Measurements from ENCODE around the gene MAPK1.
"Not testable (repeated sequence)": the region's sequence is repeated elsewhere in the genome, so short reads cannot be mapped to it uniquely, and the experiment has no call there.

MAPK1 gene

DNA sequence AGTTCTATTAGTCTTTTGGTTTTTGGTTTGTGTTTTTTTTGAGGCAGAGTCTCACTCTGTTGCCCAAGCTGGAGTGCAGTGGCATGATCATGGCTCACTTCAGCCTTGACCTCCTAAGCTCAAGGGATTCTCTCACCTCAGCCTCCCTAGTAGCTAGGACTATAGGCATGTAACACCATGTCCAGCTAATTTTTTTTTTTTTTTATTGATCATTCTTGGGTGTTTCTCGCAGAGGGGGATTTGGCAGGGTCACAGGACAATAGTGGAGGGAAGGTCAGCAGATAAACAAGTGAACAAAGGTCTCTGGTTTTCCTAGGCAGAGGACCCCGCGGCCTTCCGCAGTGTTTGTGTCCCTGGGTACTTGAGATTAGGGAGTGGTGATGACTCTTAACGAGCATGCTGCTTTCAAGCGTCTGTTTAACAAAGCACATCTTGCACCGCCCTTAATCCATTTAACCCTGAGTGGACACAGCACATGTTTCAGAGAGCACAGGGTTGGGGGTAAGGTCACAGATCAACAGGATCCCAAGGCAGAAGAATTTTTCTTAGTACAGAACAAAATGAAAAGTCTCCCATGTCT, 15.4 kb upstream of the MAPK1 start:
- not testable (repeated sequence) for DNase-seq (ENCODE audit: low read depth in 2 of 2)

DNA sequence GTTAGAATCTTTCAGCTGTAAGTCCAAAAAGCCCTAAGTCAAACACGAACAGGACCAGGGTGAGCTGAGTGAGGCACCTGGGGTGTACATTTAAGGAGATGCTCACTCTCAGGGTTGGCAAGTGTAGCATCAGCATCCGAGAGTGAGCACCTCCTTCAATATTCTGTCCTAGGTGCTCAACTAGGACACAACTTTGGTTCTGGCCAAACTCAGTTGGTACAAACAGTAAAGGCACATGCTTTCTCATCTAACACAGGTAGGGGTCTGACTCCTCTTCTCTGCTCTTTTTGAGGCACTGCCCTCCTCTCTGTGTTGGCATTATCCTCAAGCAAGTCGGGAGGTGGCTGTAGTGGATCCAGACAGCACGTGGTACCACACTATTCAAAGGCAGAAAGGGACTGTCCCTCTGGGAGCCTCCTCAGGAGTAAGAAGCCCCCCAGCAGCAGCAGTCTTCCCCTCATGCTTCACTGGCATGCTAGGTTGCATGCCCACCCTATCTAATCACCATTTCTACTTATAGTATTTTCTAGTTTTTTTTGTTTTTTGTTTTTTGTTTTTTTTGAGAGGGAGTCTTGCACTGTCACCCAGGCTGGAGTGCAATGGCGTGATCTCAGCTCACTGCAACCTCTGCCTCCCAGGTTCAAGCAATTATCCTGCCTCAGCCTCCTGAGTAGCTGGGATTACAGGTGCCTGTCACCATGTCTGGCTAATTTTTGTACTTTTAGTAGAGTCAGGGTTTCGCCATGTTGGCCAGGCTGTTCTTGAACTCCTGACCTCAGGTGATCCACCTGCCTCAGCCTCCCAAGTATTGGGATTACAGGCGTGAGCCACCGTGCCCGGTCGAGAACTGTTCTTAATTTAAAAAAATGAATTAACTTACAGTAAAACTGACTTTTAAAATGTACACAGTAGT, 14.7 kb upstream of the MAPK1 start:
- DNase-seq (ENCODE audit: low read depth in 2 of 2) = no peak

DNA sequence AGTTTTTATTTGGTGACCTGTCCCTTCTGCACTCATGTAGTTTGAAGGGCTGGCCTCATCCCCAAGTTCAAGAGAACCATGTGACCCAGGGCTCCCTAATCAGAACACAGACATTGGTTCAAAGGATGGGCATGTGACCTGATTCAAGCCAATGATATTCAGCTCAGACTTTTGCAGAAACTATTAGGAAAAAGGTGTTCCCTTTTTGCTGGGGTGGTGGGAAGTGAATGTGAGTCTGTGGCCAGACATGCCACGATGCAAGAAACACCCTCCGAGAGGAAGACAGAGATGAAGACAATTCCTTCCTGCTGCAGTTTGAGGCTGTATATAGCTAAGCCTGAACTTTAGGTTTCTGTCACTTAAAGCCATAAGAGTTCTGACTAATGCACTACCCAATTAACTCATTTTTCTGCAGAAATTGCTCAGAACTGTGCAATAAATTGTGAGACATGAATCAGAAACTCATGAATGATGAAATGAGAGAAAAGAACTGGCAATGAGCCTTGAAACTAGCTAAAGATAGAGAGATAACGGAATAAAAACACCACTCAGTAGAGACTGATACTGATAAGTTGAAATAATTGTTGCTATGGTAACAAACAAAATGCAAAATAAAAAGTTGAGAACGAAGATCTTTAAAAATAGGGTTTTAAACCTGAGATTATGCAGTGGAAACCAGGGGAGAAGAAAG, 9.2 kb upstream of the MAPK1 start:
- DNase-seq (ENCODE audit: low read depth in 2 of 2) = no peak

DNA sequence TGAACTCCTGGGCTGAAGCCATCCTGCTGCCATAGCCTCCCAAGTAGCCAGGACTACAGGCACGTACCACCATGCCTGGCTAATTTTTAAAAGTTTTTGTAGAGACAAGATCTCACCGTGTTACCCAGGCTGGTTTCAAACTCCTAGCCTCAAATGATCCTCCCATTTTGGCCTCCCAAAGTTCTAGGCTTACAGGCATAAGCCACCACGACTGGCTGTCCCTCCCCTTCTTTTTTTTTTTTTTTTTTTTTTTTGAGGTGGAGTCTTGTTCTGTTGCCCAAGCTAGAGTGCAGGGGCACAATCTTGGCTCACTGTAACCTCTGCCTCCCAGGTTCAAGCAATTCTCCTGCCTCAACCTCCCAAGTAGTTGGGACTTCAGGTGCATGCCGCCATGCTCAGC, 7.5 kb upstream of the MAPK1 start:
- not testable (repeated sequence) for DNase-seq (ENCODE audit: low read depth in 2 of 2)

DNA sequence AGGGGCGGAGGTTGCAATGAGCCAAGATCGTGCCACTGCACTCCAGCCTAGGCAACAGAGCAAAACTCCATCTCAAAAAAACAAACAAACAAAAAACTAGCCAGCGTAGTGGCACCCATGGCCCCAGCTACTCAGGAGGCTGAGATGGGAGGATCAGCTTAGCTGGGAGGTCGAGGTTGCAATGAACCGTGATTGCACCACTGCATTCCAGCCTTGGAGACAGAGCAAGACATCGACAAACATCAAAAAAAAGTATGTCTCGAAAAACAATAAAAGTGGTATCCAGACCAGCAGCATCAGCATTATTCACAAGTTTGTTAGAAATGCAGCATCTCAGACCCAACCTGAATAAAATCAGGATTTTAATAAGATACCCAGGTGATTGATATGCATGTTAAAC, 6.2 kb upstream of the MAPK1 start:
- no peak for DNase-seq (ENCODE audit: low read depth in 2 of 2)

DNA sequence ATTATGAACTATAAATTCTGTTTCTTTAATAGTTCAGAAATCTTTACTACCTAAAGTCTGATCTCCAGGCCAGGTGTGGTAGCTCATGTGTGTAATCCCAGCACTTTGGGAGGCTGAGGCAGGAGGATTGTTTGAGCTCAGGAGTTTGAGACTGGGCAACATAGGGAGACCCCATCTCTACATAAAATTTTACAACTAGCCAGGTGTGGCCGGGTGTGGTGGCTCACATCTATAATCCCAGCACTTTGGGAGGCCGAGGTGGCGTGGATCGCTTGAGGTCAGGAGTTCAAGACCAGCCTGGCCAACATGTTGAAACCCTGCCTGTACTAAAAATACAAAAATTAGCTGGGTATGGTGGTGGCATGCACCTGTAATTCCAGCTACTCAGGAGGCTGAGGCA, 5.3 kb upstream of the MAPK1 start:
- DNase-seq (ENCODE audit: low read depth in 2 of 2) = not testable (repeated sequence)

DNA sequence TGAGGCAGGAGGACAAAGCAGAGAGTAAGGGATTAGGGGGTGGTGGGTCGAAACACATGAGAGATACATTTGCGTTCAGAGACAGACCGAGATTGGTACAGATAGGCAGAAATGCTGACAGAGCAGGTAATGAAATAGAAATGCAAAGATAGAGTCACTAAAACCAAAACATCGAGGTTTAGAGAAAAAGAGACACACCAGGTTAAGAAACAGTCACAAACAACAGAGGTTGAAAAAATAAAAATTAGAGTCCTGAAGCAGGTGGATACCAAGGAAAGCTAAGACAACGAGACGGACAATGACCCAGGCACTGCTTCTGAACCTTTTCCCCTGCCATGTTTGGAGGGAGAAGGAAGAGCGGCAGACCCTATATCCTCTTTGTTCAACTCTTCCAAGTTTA, 1.2 kb upstream of the MAPK1 start:
- DNase-seq (ENCODE audit: low read depth in 2 of 2) = no peak

DNA sequence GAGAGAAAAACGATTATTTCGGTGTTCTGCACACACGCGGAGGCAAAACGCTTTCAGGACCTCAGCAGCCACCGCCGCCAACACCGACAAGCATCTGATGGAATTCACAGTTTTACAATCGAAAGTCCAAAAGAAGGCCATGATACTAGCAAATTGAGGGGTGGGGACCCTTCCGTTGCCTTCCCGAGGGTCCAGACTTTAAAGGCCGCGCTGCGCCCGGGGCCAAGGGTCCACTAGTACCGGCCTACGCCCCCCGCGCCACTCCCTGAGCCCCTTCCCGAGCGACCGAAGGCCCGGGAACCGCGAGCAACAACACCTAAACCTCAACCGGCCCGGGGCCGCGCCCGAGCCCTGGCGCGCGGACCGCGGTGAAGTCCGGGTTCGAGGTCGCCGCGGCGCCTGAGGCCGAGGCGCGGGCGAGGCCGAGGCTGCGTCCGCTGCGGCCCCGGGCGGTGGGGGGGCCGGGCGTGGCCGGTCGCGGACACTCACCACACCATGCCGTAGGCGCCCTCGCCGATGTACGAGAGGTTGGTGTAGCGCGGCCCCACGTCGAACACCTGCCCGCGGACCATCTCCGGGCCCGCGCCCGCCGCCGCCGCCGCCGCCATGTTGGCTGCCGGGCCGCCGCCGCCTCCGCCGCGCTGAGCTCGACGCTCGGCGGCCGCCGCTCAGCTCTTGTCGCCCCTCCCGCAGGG, 465 bp downstream of the MAPK1 start:
- DNase-seq (ENCODE audit: low read depth in 2 of 2) = no peak

DNA sequence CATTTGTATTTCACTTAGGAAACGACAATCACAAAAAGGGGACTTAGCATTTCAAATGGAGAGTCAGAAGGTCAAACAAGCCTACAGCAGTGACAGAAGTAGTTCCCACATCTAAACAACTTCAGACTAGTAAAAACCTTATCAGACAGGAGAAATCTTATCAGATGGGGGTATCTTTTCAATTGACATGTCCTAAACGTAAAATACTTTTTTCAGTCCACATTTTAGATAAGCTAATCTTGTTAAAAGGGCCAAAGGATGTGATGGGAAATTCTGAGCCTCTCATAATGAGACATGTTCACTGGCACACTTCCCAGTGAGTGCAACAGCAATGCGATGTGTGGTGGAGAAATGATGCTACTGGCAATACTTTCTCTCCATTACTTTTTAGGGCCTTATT, 2.4 kb downstream of the MAPK1 start:
- no peak for DNase-seq (ENCODE audit: low read depth in 2 of 2)

DNA sequence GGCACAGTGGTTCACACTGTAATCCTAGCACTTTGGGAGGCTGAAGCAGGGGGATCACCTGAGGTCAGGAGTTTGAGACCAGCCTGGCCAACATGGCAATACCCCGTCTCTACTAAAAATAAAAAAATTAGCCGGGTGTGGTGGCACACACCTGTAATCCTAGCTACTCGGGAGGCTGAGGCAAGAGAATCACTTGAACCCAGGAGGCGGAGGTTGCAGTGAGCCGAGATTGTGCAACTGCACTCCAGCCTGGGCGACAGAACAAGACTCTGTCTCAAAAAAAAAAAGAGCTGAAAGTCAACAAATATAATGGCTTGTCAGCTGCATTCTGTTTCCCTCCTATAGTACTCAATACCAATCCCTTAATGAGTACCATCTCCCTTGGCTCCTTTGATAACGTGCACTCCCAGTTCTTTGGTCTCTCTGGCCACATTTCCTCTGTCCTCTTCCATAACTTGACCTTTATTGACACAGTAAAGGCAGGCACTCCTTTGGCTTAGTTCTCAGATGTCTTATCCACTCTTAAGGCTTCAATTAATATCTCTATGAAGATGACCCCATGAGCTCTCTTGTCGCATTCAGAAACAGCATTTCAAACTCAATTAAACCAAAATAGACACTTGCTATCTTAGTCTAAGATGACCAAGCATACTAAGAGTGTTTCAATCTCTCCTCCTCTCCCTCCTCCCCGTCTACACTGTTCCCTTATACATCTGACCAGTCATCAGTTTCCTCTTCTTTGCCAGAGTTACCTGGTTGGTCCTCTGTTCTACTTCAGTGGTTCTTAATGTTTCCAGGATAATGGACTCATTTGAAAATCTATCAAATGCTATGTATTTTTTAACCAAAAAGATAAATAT, 4.8 kb downstream of the MAPK1 start:
- DNase-seq (ENCODE audit: low read depth in 2 of 2) = no peak

DNA sequence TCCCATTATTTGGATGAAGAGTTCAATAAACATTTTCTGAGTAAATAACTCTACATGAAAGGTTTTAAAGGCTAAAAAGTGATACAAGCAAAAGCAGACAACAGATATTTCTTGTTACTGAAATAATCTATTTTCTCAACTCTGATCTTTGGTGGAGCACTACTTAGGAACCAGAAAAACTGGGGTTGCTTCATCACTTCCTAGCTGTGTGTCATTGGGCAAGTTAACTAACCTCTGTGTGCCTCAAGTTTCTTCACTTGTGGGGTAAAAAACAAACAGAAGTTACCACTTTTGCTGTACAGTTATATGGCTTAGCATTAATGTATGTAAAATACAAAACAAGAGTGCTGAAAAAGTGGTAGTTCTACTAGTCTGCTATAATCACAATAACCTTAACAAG, 5.6 kb downstream of the MAPK1 start:
- no peak for DNase-seq (ENCODE audit: low read depth in 2 of 2)

DNA sequence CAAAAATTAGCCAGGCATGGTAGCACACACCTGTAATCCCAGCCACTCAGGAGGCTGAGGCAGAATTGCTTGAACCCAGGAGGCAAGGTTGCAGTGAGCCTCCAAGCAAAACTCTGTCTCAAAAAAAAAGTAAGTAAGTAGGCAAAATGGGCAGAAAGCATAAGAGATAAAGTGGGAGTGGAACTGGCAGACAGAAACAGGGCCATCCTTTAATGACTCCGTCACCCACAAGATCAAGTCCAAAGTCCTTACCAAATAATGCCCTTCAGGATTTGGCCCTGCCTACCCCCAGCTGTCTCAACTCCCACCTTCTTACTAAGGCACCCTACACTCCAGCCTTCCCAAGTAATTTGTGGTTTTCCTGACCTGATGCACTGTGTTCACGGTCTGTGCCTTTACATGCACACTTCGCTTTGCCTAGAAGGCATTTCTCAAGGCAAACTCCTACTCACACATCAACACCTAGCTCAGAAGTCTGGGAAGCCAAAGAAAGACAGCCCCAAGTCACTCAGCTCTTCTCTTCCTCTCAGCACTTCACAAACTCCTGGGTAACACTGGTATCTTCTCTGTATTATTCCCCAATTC, 6.1 kb downstream of the MAPK1 start:
- no peak for DNase-seq (ENCODE audit: low read depth in 2 of 2)

DNA sequence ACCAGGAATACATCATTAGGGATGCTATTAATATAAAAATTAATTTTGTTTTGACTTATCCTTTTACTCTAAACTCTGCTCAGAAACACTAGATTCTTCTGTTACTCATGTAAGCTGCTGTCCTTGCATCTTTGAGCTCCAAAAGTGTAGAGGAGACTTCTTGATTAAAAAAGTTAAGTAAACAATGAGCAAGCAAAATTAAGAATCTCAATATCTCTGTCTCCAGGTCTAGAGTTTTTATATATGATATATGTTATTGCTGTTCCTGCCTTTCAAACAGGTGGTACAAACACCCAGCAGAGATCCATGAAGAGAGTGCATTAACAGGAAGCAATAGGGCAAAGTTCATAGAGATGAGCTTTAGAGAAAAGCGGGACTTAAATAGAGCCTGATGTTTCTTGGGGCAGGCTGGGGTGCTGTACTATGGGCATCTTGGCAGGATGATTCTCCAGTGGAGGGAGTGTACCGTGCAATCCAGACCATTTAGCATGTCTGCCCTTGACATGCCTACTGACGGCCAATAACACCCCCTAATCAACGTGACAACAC, 6.9 kb downstream of the MAPK1 start:
- no peak for DNase-seq (ENCODE audit: low read depth in 2 of 2)

DNA sequence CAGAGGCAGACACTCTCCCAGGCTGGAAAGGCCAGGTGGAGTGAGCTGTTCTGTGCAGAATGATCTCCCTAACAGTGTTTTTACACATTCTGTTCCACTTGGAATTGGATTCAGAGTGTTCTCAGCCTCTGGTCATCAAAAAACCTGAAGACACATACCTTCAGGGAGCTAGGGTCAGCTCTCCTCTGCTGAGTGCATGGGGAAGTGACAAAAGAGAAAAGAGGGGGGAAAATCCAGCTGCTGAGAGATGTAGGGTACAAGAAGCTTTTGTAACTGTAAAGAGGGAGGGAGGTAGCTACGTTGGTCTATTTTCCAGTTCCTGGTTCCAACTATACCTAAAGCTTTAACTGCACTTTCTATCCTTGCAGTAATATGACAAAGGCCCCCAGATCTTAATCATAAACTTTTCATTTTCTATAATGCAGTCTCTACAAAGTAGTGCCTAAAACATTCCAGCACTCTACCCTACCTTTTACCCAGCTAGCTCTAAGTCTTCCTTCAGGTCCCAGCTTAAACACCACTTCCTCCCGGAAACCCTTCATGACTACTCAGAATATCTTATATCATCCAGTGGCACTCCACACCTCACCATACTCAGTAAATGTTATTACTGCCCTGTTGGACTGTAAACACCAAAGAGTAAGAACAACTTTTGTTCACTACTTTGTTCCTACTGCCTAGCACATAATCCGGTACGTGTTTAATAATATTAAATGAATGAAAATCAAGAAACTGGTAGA, 9.2 kb downstream of the MAPK1 start:
- DNase-seq (ENCODE audit: low read depth in 2 of 2) = no peak

DNA sequence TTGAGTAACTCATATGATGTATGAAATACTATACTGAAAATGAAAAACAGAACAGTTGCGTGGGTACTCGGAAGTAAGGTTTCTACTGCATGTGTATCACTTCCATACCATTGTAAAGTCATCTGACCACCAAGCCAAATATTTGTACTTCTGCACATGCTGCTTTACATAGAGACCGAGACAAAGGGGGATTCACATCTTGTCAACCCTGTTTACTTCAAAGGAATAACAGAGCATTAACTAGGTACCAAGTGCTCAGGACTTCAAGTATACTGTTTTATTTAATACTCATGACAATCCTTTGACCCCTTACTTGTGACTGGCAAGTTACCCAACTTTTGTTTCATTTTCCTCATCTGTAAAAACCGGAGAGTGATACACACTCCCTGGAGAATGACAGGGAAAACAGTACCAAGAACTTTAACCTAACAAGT, 9.9 kb downstream of the MAPK1 start:
- DNase-seq (ENCODE audit: low read depth in 2 of 2) = no peak

DNA sequence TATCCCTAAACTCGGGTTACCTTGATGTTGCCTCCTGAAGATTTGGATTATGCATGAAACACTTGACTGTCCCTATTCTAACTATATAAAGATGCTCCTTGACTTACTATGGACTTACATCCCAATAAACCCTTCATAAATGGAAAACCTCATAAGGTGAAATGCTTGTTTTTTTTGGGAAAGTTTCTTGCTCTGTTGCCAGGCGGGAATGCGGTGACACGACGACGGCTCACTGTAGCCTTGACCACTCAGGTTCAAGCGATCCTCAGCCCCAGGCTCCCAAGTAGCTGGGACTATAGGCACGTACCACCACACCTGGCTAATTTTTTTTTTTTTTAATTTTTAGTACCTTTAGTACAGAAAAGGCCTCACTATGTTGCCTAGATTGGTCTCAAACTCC, 10.6 kb downstream of the MAPK1 start:
- no peak for DNase-seq (ENCODE audit: low read depth in 2 of 2)

DNA sequence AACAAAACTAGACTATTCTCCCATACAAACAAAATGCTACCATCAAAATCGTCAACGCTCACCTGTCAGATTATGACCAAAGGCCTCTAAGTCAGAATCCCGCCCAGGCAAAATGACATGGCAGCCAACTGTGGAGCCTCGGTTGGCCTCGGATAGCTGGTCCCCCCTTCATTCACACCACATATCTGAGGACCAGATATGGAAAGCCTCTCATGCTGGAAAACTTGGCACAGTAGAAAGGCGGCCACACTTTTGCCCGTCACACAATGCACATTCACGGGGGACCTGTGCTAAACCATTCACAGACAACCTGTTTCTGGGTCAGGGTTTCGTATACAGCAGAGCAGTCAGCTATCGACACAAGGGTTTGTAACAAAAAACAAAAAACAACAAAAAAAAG, 11.2 kb downstream of the MAPK1 start:
- no peak for DNase-seq (ENCODE audit: low read depth in 2 of 2)

DNA sequence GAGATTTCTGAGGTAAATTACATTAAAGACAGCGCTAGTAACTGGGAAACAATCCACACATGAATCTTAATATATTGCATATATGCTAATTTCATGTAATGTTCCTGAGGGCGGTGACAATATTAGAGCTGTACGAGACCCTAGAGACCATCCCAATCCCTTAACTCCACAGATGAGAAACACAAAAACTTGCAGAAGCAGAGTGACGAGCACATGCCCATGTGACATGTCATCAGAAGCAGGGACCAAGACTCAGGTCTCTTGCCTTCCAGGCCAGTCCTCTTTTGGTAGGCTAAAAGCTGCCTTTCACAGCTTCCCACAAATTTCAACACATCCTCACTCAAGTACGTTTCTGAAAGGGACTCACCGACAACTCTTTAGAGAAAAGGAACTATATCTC, 11.8 kb downstream of the MAPK1 start:
- DNase-seq (ENCODE audit: low read depth in 2 of 2) = no peak

DNA sequence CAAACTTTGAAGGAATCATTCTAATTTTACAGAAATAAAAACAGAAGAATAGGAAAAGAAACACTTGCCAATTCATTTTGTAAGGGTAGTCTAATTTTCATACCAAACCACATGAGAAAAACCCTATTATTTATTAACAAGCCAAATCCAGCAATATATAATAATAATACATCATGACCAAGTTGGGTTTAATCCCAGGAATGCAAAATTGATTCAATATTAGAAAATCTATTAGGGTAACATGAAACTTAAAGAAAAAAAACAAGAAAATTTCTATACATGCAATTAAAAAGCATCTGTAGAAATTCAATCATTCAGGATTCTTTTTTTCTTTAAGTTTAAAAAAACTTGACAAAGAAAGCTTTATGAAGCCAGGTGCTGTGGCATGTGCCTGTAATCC, 16.8 kb downstream of the MAPK1 start:
- no peak for DNase-seq (ENCODE audit: low read depth in 2 of 2)

DNA sequence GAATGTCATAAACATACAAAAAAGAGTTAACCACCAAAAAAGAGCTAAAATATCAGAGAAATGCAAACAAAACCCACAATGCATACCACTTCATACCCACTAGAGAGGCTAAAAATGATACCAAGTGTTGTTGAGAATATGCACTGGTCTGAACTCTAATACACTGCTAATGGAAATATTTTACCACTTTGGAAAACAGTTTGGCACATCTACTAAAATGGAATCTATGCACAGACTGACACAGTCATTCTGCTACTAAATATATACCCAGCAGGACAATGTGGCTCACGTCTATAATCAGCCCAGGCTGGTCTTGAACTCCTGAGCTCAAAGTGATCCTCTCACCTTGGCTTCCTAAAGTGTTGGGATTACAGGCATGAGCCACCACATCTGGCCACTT, 18.0 kb downstream of the MAPK1 start:
- no peak for DNase-seq (ENCODE audit: low read depth in 2 of 2)

Measured in stimulated activated CD8-positive, alpha-beta memory T cell treated with anti-CD3 and anti-CD28 coated beads, Interleukin-7, amount 100 ng/mL, for 1 hour (primary cell).